Heart left ventricle (tissue), 16 donors: ENCODE data around the gene SORCS2. TPM values are rescaled to one million over a fixed set of nuclear protein-coding genes. Genes with fewer than 3 reads are reported as not detected.

Experiments used
- ATAC-seq, 4 donors: fragments of 200-7000 bp; cut with Tn5 transposase; one replicate each; pipeline ENCODE4 v1.9.1; 2020 to 2022; ENCODE audit warnings: moderate library complexity in 4 of 4, mild to moderate bottlenecking in 3 of 4, moderate number of reproducible peaks in 1 of 4
- DNase-seq, 5 donors: peaks; one replicate each; pipeline ENCODE4 v3.0.0-alpha.2; 2020
- H3K27ac ChIP-seq, 12 donors: fragments of 200-600 bp; sonication (generic) in 4 of 12; one replicate each; pipeline versions ENCODE4 v1.5.0 to v1.8.0; 2016 to 2022; ENCODE audit warnings: mild to moderate bottlenecking in 2 of 12
- H3K27me3 ChIP-seq, 9 donors: fragments of 200-600 bp; sonication (generic) in 2 of 9; one replicate each; pipeline versions ENCODE4 v1.5.1 to v1.8.0; 2016 to 2022; ENCODE audit warnings: mild to moderate bottlenecking in 3 of 9
- H3K36me3 ChIP-seq, 9 donors: fragments of 200-600 bp; sonication (generic) in 2 of 9; one replicate each; pipeline versions ENCODE4 v1.5.0 to v1.8.0; 2018 to 2022; ENCODE audit warnings: mild to moderate bottlenecking in 2 of 9
- H3K4me1 ChIP-seq, 12 donors: fragments of 200-600 bp; sonication (generic) in 4 of 12; one replicate each; pipeline versions ENCODE4 v1.5.0 to v1.8.0; 2016 to 2022; ENCODE audit warnings: mild to moderate bottlenecking in 3 of 12
- H3K4me3 ChIP-seq, 12 donors: fragments of 200-600 bp; sonication (generic) in 4 of 12; one replicate each; pipeline versions ENCODE4 v1.5.0 to v1.8.0; 2017 to 2022; ENCODE audit warnings: mild to moderate bottlenecking in 9 of 12, moderate library complexity in 4 of 12
- H3K9me3 ChIP-seq, 12 donors: fragments of 200-600 bp; sonication (generic) in 4 of 12; one replicate each; pipeline versions ENCODE4 v1.5.0 to v1.8.0; 2016 to 2022; ENCODE audit warnings: mild to moderate bottlenecking in 1 of 12
- CTCF ChIP-seq, 12 donors: fragments of 200-600 bp; sonication (generic) in 4 of 12; IDR thresholded peaks; one replicate each; pipeline versions ENCODE4 v1.5.0 to v1.8.0; 2018 to 2022; ENCODE audit warnings: antibody characterized with exemption in 12 of 12, mild to moderate bottlenecking in 5 of 12
- POLR2A ChIP-seq, 2 donors: fragments of 450-650 bp; IDR thresholded peaks; one replicate each; pipeline ENCODE4 v1.6.1; 2017; ENCODE audit warnings: antibody characterized with exemption in 2 of 2, mild to moderate bottlenecking in 2 of 2, moderate library complexity in 2 of 2
- WGBS, 4 donors: extraction: QIAGEN DNeasy Blood & Tissue Kit in 2 of 4; methylation state at CpG; one replicate each; pipeline versions ENCODE4 v1.1.5 to v1.1.7; 2013 to 2018; 5-methylcytosine and 5-hydroxymethylcytosine counted together
- intact Hi-C, 10 donors: fragments of 100-400 bp; cut with DNase I; formaldehyde crosslinking; loops; one replicate each; pipeline versions ENCODE4 v1.11.1 to v1.14.2; 2022
- polyA plus RNA-seq, 2 donors: library from polyadenylated mRNA; stranded (reverse); fragments of 200-250 nt; gene quantifications; one replicate each; pipeline ENCODE4 v1.2.3, GENCODE V29; 2013
- total RNA-seq, 9 donors: library from RNA; depleted of rRNA in 2 of 9; stranded (reverse); fragments of >200 nt in 2 of 9; fragmentation: NEBNext Ultra II Directional in 3 of 9; extraction: Animal tissue kit (Norgen Biotek cat#: 25700) in 3 of 9; gene quantifications; one replicate each; pipeline versions ENCODE4 v1.1.0 to v1.2.4, GENCODE V29; 2016 to 2023
- donor health status: ischemic (EF 13 %, LVEDD 7.1; RV severe dilation, severe dysfunction).
- donor health status: healthy with polysubstance abuse.
- donor health status: DM: no; HTN: yes; CAD: no.
- donor health status: DM: no; HTN: no; CAD: no.
- donor health status: ischemic (EF 25% LVEDD 6.9; RV normal size, moderate dysfunction).
- donor health status: ischemic (EF 25% LVEDD 5.7; RV mildly dilated, moderate dysfunction).
- donor health status: healthy.
- donor health status: DM: yes; HTN: yes; CAD: no.
- donor health status: ischemic (EF 35%, LVEDD 5.7; RV mildly dilated, moderate dysfunction).
- donor health status: nonischemic (EF 11% LVEDD 7.7; RV severe dilation, severe dysfunction).
- donor health status: DM: yes; HTN: yes; CAD: no.
- donor health status: PGD.
- donor health status: ischemic (EF 29% LVEDD 5.4; RV normal size, mild dysfunction).
- donor health status: nonischemic (EF 23%, LVEDD 6.1; RV moderate dilation, normal function).

SORCS2 gene
- total and polyA plus RNA-seq, 11 donors: 0.28 to 5.5 (median 2.4) TPM

DNA sequence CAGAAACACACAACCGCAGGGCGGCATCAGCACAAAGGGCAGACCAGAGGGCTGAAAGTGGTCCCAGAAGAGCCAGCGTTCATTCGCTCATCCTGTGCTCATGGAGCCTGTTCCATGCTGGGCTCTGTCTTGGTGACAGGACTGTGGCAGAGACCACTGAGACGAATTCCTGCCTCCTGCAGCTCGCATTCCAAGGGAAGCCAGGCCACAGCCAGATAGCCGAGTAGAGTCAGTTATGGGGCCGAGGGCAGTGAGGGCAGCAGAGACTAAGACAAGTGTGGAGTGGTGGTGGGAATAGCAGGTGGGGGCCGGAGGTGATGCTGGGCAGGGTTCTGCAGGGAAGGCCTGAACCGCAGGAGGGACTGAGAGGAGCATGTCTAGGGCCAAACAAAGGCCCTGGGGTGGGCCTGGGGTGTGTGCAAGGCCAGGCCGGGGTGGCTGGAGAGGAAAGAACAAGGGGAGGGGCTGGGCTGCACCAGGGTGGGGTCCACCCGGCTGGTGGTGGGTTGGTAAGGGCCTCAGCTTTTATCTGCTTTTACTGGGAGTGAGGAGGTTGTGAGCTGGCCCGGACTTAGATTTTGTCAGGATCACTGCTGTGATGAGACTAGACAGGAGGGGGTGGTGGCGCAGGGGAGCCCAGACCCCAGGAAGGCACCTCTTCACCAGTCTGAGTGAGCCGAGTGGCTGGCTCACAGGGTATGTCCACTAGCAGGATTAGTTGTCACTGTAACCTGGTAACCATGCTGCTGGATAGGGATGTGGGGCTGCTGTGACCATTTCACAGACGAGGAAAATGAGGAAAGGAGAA, 236.1 kb downstream of the SORCS2 start:
- intact Hi-C loops: no loop called here
- no peaks in the 10 kb centered on the region for H3K27me3 ChIP-seq
- WGBS, 4 donors: 69 to 78% (median 77%) methylated on average over 16 of the region's 16 CpGs
- no peak overlapping the region for H3K27ac ChIP-seq
- TF ChIP-seq CTCF (IDR thresholded peaks at IDR 0.05) (no peak), POLR2A (IDR thresholded peaks at IDR 0.05) (no peak)
- H3K4me1 ChIP-seq: peaks cover 0 to 5% (median 0%) of the 10 kb centered on the region in 12 donors
- ATAC-seq: no peak
- H3K4me3 ChIP-seq: no peak overlapping the region
- no peaks in the 10 kb centered on the region for H3K9me3 ChIP-seq
- H3K36me3 ChIP-seq: no peaks in the 10 kb centered on the region
- peak in 4 of 5 donors; percentile 1 to 29 (median 14) for DNase-seq

DNA sequence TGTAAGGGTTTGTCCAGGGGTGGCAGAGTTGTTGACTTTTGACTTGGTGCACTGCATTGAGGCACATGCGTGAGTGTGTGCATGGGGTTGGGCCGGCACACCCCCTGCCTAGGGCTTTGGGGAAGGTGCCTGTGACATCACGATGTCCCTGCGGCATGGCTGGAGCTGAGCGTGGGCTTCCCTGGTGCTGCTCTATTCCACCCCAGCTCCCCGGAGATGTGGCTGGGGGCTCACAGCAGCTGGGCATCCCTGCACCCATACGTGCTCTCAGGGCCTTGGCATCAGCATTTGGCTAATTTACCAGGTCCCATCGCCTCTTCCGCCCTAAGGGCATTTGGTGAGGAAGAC, 236.7 kb downstream of the SORCS2 start:
- Histone ChIP-seq H3K36me3 (no peaks in the 10 kb centered on the region), H3K4me3 (no peak overlapping the region), H3K27ac (no peak overlapping the region), H3K27me3 (no peaks in the 10 kb centered on the region), H3K9me3 (no peaks in the 10 kb centered on the region), H3K4me1 (peaks cover 0 to 5% (median 0%) of the 10 kb centered on the region in 12 donors)
- TF ChIP-seq POLR2A (IDR thresholded peaks at IDR 0.05) (no peak), CTCF (IDR thresholded peaks at IDR 0.05) (no peak)
- no peak for ATAC-seq
- intact Hi-C loops: no loop called here
- 83 to 90% (median 86%) methylated on average over 8 to 9 of the region's 9 CpGs for WGBS, 4 donors
- peak in 3 of 5 donors; percentile 11 to 43 (median 11) for DNase-seq

GRCh38 chr4:7429601-7430078, 237.3 kb downstream of the SORCS2 start:
- Histone ChIP-seq H3K4me1 (peaks cover 0 to 7% (median 0%) of the 10 kb centered on the region in 12 donors), H3K9me3 (no peaks in the 10 kb centered on the region), H3K4me3 (no peak overlapping the region), H3K27me3 (no peaks in the 10 kb centered on the region), H3K36me3 (no peaks in the 10 kb centered on the region), H3K27ac (no peak overlapping the region)
- ATAC-seq: no peak
- WGBS, 4 donors: 57 to 73% (median 62%) methylated on average over 15 to 17 of the region's 17 CpGs
- TF ChIP-seq POLR2A (IDR thresholded peaks at IDR 0.05) (no peak), CTCF (IDR thresholded peaks at IDR 0.05) (no peak)
- peak in 2 of 5 donors; percentile 23 to 49 for DNase-seq
- intact Hi-C loops: no loop called here

GRCh38 chr4:7430368-7430964, 238.1 kb downstream of the SORCS2 start:
- intact Hi-C loops: no loop called here
- ATAC-seq: no peak
- H3K27me3 ChIP-seq: no peaks in the 10 kb centered on the region
- TF ChIP-seq CTCF (IDR thresholded peaks at IDR 0.05) (no peak), POLR2A (IDR thresholded peaks at IDR 0.05) (no peak)
- H3K4me1 ChIP-seq: peaks cover 0 to 13% (median 0%) of the 10 kb centered on the region in 12 donors
- peak in 2 of 5 donors; percentile 19 to 46 for DNase-seq
- no peaks in the 10 kb centered on the region for H3K9me3 ChIP-seq
- no peaks in the 10 kb centered on the region for H3K36me3 ChIP-seq
- 65 to 75% (median 68%) methylated on average over 14 to 16 of the region's 16 CpGs for whole genome bisulfite sequencing, 4 donors
- H3K4me3 ChIP-seq: no peak overlapping the region
- no peak overlapping the region for H3K27ac ChIP-seq
